ENCODE measurements around the gene KIAA0513.

Gene KIAA0513

DNA sequence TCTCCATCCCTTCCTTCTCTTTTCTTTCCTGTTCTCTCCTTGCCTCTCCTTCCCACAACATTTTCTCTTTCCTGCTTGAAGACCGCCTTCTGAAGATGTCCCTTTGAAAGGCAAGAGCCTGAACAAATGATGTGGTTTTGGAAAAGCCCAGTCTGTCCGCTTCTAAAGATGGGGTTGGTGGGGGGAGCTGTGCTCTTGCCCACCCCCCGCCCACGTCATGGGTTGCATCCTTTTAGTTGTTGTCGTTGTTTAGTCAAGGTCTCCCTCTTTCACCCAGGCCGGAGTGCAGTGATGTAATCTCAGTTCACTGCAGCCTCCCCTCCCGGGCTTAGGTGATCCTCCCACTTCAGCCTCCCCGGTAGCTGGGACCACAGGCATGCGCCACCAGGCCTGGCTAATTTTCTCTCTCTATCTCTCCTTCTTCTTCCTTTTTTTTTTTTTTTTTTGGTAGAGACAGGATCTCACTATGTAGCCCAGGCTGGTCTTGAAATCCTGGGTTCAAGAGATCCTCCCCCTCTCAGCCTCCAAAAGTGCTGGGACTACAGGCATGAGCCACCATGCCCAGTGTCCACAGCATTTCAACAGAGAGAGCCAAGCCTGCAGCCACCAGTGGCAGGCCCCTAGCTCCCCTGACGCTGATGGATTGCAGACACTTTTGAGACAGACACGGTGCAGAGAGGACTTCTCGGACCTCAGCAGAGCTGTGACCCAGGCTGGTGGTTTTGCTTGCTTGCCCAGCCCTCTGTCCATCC is 110.7 kb downstream of the KIAA0513 start:
- DNase-seq: no peak

DNA sequence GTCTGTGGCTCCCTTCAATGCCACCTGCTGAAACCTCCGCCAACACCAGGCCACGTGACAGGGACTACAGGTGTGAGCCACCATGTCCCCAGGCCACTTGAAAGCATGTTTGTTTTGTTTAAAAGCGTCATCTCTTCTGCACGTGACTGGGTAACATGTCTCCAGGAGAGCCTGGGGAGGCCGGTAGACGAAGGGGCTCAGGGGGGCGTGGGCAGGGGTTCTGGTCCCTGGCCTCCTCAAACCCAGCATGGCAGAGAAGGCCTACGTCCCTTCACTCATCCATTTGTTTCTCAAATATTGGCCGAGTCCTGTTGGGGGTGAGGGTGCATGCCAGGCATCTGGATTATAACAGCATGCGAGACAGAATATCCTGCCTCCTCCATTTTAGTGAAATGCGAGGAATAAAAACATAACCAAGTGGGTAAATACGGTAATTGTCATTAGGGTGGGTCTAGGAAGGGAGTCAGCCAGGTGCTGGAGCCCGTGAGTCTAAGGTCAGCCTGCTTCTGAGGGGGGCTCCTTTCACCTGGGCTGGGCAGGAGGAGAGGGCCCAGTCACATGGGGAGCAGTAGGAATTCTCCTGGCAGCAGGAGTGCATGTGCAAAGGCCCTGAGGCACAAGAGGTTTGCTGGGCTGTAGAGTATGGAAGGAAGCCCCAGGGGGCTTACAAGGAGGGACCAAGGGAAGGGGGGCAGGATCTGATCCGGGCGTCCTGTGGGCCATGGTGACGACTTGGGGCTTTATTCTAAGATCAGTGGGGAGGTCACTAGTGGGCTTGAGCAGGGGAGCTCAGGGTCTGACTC is 111.4 kb downstream of the KIAA0513 start:
- no peak for DNase-seq

DNA sequence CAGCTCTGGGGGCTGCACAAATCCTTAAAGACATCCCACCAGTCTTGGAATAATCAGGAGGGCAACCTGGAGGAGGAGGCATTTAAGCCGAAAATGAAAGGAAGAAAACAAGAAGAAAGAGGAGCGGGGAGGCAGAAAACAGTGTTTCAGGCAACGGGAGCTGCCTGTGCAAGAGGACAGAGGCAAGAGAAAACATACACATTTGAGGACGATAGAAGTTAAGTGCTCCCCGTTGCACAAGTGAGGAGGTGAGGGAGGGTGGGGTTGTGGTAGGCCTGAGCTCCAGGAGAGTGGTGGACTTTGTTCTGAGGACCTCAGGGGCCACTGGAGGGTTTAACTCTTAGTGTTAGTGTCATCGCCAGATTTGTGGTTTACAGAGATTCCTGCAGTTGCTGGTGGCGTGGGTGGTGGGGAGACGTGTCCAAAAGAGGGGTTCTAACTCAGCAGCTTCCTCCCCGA is 112.3 kb downstream of the KIAA0513 start:
- no peak for DNase-seq

DNA sequence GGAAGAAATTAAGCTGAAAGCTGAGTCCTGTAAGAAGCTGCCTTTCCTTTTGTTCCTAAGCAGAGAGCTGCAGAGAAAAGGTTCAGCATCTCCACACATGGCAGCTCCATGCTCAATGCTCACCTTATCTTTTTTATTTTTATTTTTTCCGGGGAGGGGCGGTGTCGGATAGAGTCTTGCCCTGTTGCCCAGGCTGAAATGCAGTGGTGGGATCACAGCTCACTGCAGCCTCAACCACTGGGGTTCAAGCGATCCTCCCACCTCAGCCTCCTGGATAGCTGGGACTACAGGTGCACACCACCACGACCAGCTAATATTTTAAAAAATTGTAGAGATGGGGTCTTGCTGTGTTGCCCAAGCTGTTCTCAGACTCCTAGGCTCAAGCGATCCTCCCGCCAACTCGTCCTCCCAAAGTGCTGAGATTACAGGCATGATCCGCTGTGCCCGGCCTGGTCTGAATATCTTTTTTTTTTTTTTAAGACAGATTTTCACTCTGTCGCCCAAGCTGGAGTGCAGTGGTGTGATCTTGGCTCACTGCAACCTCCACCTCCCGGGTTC is 112.9 kb downstream of the KIAA0513 start:
- DNase-seq: no peak

DNA sequence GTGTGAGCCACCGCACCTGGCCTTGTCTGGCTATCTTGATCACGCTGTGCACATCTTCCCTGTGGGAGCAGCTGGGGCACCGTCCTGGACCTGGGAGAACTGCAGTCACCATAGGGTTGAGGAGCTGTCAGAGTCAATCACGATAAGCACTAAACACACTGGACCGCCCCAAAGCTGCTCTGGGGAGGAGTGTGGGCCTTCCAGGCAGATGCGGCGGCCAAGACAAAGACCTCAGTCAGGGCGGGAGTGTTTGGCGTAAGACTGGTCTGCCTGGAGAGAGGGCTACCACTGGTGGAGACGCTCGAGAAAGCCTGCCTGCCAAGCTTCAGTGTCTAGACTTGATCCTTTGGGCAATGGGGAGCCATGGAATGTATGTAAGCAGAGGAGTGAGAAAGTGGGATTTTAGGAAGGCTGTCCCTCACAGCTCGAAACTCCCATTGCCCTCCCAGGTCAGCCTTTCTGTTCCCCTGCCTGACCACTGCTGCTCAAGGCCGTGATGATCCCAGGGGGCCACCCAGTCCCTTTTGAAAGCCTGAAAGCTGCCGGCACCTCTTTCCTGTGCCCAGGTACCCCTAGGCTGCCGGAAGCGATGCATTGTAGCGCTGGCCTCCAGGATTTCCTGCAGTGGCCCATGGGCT is 114.0 kb downstream of the KIAA0513 start:
- no peak for DNase-seq

GRCh38 chr16:85142129-85142513 is 114.5 kb downstream of the KIAA0513 start:
- DNase-seq: no peak

DNA sequence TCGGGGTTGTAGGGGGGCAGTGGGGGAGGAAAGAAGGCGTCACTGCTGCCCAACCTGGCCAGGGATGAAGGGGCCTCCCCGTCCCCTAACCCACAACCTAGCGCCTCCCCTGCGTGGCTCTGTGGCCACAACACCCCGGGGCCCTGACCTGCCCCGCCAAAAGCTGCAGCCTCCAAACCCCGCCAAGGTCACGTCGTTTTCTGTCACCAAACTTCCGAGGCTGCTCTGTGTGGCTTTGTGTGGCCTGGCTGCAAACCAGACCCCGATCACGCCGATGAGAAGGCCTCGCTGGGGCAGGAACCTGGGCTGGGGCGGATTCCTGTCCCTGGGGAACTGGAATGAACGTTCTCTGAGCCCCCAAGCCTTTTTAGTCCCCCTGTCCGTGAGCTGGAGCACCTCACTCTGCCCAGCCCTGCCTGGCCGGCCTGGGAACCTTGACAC is 115.2 kb downstream of the KIAA0513 start:
- DNase-seq: no peak

Measured in inflammatory macrophage treated with lipopolysaccharide for 4 hours (primary cell).